Activated T-cell treated with anti-CD3 and anti-CD28 coated beads for 48 hours (primary cell): ENCODE data around the gene DOK3.
A peak's percentile ranks its signal among the peaks of the same experiment; 100 is the strongest.

Source experiments
- DNase-seq: peaks from one replicate; pipeline ENCODE4 v3.0.0-alpha.2; 2020; ENCODE audit warnings: low read depth

The DOK3 gene

DNA sequence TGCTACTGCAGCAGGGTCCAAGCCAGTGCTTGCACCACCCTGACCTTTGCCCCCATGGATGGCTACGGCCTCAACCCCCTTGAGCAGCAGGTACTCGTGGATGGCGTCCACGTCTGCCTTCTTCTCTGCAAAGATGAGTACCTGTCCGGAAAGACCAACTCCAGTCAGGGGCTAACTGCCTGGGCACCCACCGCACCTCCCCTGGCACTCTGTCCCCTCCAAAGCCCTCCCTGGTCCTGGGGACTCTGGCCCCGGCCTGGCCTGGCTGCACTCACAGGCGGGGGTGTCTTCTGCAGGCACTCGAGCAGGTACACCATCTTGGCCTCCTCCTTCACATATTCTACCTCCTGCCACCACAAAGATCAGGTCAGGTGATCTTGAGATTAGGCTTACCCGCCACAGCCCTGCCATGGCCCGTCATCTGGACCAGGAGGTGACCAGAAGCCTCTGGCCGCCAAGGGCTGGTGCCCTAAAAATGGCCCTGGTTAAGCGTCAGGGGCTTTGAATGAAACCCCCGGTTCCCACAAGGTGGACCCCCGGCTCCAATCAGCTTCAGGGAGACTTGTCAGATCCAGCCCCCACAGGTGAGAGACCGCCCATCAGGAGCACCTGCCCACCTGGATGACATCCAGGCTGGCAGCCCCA is 3.2 kb upstream of the DOK3 start:
- no peak for DNase-seq

DNA sequence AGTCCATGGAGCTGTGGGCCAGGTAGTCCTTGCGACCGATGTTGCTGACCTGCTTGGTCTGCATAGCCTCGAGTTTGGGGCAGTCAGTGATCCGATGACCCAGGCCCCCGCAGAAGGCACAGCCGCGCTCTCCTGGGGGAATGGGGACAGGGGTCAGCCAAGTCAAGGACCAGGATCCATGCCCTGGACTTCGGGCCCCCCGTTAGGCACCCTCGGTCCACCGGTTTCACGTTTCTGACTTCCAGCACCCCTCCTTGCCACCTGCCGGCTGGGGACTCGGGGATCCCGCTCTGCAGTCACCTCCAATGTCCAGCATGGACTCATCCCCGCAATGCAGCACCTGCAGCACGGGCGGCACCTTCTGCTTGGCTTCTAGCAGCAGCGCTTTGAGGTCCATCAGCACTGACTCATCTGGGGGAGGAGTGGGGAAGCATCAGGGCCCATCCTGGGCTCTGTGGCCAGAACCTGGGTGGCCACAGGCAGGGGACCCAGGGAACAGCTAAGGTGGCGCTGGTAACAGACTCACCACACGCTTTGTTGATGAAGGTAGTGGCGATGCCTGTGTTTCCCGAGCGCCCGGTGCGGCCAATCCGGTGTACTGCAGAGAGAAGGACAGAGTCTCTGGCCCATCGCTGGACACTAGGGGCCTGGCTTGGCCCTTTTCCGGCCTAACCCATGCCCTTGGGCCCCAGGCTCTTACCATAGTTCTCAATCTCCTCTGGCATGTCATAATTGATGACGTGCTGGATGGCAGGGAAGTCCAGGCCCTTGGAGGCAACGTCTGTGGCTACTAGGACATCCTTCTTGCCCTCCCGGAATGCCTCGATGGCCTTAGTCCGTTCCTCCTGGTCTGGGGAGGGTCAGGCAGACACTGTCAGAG is 2.4 kb upstream of the DOK3 start:
- DNase-seq: no peak

DNA sequence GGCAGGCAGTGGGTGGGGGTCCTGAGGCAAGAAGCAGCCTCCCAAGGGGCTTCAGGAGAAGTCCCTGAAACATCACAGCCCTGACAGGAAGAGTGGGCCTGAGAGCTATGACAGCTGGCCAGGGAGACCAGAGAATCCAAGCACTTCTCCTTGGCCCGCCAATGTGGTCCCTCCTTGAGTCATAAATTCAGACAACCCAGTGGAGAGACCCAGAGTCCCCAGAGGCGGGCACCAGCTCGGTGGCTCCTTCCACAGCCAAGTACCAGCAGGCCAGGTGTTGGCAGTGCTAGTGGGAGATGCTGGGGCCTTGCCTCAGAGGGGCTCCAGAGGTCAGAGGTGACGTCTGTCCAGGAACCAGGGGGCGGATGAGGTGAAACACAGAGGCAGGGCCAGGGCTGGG is 1.6 kb upstream of the DOK3 start:
- DNase-seq: no peak

DNA sequence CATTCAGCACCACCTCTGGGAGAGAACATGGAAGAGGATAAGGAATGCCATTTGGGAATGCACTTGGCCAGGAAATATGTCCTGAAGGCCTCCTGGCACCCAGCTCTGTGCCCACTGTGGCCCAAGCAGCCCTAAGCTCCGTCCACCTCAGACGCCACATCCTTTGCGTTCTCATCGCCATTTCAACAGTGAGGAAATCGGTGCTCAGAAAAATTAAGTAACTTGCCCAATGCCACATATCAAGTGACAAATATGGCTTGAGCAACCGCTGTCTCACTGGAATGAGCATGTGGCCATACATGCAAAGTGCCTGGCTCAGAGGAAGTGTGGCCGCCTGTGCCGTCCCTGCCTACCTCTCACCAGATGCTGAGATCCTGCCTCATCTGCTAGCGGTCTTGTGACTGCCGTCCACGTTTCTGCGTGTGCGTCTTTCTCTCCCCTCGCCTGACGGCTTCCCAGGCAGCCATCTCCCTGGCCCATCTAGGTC is 984 bp upstream of the DOK3 start:
- DNase-seq: no peak

DNA sequence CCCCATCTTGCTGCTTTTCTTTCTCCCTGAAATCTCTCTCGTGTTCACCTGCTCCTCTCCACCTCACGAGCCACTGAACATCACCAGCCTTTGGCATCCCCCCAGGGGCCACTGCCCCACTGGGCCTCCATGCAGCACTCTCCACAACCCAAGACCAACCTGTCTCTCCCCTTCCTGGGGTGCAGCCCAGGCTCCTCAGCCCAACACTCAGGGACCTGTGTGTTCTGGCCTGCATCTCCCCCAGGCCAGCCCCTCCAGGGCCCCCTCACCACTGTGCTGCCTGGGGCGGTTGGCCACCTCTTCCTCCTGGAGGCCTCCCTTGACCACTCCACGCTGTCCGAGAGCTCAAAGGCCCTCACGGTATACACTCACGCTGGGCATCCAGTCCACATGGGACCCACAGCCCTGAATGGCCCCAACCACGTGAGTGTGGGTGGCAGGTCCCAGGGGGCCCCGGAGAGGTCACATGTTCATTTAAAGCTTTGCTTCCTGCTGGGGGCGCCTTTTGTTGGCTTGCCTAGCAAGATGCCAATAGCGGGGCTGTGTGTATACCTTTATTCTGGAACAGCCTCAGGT is 453 bp upstream of the DOK3 start:
- DNase-seq: no peak

DNA sequence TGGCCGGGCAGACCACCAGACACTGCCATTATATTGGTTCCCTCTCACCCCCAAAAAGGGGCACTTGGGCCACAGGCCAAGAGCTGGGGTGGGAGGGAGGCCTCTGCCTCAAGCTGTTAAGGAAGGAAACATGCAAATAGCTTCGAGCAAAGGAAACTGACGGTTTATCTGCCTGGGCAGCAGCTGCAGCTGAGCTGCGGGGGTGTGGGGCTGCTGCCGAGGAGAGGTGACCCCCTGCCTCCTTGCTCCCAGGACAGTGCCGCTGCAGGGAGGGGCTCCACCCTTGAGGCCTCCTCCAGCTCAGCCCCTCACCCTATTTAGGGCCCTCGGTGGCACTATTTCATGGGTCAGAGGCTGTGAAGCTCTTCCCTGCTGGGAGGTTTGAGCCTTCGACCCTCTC is 789 bp downstream of the DOK3 start:
- DNase-seq: no peak

DNA sequence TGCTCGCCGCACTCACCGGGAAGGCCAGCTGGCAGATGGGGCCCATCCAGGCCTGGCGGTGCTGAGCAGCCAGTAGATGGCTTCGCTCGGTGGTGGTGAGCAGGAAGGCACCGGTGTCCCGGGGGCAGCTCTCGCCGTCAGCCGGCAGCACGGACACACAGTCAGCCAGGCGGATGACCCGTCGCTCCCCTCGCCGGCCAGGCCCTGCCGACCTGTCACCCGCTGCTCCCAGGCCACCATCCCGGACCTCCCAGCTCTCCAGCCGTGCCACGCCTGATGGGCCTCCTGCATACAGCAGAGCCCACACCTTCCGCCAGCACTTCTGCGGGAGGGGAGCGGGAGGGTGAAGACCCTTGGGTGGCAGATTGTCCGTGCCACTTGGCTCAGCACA is 1.4 kb downstream of the DOK3 start:
- no peak for DNase-seq

DNA sequence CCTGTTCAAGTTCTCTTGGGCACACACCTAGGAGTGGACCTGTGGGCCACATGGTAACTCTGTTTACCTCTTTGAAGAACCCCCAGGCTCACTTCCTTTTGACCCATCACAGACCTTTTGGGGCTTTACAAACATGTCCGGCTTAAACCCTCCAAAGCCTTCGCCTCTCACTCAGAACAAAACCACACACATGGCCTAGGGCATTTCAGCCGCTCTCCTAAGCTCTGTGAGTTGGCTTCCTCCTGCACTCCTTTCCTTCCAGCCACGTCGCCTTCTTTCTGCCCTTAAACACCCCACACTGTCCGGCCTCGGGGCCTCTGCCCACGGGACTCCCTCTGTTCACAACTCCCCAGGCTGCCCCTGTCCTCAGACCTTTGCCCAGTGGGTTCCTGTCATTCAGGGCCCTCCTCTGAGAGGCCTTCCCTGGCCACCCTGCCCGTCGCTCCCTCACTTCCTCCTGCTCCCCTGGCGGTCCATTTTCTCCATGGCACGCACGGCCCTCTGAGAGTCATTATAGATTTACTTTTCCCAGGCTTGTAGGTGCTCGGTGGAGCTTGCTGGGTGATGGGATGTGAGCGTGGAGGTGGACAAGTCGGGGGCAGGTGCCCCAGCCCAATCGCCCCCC is 1.9 kb downstream of the DOK3 start:
- no peak for DNase-seq

DNA sequence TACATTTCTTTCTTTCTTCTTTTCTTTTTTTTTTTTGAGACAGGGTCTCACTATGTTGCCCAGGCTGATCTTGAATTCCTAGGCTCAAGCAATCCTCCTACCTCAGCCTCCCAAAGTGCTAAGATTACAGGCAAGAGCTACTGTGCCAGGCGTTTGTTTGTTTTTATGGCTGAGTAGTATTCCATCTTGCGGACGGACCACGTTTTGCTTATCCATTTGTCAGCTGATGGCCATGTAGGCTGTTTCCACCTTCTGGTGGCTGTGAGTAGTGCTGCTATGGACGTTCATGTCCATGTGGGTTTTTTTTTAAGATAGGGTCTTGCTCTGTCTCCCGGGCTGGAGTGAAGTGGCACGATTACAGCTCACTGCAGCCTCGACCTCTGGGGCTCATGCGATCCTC is 2.5 kb downstream of the DOK3 start:
- no peak for DNase-seq

DNA sequence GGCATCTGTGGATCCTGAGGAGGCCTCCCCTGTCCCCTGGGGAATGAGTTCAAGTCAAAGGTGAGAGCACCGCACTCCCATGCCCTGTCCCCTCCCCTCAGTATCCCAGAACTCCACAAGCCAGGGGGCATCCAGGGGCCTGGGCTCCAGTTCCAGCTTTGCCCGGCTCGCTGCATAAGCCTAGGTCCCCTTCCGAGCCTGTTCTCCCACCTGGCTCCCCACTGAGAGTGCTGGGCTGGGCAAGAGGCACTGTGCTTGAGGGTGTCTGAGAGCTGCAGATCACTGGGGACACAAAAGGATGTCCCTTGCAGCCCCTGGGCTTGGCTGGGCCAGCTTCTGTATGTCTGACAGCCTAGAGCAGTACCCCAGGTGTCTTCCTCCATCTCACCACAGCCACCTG is 4.6 kb downstream of the DOK3 start:
- no peak for DNase-seq

DNA sequence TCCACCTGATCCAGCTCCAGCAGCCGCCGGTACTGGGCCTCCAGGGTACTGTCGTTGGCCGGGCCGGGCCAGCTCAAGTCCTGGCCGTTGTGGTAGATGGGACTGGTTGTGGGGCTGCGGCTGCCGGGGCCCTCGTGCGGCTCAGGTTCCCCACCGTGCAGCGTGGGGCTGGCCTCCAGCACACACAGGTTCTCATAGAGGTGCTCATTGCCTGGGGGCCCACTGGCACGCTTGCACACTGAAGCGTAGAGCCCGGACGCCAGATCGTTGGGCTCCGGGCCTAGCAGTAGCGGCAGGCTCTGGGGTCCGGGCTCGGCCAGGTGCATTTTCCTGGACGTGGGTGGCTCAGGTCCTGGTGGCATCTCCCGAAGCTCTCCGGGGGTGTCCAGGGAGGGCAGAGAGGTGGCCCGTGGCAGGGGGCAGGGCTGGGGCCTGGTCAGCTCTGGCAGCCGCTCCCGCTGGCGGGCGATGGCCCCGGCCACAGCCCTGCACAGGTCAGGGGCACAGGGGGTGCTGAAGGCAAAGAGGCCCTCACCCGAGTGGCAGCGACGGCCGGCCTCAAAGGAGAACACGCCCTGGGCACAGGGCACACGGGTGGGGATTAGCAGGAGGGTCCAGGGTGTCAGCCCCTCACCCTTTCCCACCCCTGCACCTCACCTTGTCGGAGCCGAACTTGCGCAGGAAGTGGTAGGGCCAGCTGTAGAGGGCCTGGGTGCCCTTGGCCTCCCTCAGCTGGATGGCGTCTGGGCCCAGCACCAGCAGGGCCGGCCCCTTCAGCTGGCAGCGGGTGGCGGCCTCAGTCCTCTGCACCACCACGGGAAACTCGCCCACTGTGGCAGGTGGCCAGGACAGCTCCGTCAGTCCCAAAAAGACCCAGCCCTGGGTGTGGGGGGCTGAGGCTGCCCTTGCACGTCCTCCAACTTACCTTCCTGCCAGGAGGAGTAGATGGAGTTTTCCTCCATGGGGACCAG is 5.3 kb downstream of the DOK3 start:
- DNase-seq: no peak

DNA sequence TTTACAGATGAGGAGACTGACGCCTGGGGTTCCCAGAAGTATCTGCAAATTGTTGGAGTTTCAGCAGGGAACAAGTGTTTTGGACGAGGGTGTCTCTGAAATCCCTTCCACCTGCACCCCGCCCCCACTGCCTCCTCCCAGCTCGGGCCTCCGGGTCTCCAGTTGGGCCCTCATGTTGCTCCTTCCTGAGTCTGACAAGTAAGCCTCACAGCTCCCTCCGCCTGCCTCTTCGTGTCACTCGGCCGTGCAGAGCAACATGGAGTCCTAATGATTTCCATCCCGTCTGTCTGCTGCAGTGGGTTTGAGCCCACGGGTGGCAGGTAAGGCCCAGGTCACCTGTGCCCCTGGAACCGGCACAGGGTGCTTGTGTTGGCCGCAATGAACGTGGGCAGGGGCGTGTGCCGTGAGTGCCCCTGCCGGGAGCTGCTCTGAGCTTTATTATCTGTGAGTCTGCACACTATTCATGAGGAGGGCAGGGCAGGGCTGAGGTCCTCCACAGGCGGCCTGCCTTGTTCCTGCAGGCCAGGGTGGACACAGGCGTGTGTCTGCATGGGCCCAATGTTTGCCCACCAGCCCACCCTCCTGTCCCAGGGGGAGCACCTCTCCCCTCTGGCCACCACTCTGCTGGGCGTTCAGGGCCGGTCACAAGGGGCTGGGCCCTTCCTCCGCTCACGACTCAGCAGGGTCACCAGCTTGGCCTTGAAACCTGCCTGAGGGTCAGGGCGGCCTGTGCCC is 6.1 kb downstream of the DOK3 start:
- no peak for DNase-seq

DNA sequence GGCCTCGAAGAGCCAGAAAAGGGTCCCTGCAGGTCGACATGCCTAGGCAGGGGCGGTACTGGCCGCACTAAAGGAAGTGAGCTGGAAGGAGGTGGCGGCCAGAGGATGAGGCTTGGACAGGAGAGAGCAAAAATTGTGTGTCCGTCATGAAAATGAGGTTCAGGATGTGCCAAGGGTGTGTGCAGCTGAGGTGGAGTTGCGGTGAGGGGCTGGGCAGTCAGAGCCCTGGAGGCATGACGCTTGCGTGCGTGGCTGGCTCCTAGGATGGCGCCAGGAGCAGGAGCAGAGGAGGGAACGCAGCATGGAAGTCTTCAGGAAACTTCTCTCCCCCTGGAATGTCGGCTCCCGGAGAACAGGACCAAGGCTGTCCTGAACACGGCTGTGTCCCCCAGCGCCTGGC is 6.7 kb downstream of the DOK3 start:
- DNase-seq: no peak

DNA sequence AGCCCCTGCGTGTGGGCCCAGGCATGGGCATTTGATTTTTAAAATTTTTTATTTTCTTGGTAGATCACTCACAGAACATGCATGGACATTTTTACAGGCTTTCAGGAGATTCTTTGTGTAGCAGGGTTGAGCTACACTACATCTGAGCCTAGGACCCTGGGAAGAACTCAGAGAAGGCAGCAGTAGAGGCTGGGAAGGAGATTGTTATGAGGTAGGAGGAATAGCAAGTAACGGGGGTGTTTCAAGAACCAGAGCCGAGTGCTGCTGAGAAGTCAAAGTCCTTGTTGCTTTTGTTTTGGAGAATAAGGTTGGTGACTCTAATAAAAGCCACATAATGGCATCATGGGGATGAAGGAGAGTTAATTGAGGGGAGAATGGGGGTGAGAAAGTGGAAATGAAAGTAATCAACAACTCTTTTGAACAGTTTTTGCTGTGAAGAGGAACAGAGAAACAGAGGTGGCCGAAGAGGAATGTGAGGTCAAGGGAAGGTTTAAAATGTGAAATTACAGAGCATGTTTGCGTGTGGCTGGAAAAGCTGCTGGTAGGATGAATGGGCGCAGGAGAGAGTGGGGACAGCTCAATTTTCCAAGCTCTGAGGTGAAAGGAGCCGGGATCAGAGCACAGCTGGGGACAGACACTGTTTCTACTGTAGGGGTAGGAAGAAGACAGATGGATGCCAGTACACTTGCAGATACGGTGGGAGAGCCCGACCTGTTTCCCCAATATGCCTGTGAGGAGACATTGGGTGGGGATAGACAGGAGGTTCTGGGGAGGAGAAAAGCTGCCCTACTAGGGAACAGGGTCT is 7.5 kb downstream of the DOK3 start:
- DNase-seq: no peak

DNA sequence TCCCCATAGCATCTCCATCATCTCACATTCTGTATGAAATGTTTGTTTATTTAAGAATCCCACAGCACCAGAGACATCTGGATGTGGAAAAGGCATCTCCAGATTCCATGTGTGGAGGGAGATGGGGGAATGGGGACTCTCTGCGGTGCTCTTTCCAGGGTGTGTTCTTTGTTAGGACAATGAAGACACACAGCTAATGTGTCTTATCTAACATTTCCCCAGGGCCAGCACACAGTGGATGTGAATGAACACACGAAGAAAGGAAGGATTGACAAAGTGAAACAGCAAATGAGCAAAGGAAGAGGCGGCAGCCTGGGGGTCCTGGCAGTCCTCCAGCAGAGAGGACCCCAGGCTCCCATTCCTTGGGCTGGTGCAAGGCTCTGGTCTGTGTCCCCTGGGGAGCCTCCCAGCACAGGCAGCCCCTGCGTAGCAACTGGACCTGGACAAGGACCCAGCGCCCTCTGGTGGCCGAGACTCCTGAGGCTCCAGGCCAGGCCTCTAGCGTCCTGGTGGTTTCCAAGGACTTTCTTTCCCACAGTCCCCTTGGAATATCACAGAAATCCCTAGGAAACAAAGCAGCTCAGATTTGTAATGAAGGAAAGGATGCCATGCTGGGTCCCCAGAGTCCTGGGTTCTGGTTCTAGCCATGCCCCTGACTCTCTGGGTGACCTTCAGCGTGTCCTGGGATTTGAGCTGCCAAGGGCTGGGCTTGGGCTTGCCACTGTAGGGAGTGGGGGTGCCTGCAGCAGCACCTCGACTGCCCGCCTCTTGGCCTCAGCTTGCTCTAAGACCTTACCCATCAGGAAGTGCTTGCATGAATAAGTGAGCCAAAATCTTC is 8.7 kb downstream of the DOK3 start:
- DNase-seq: peak; percentile 76

DNA sequence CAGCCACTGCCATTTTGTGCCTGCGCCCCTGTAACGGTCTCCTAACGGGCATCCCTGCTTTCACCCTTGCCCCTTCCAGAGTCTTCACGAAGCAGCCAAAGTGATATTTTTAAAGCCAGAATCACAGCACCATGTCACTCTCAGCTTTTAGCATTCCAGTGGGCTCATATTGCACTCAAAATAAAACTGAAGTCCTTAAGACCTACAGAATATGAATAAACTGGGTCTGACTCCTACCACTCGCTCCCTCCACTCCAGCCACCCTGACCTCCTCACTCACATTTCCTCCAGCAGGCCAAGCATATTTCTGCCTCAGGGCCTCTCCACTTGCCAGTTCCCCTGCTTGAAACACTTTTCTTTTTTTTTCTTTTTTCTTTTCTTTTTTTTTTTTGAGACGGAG is 9.8 kb downstream of the DOK3 start:
- no peak for DNase-seq

DNA sequence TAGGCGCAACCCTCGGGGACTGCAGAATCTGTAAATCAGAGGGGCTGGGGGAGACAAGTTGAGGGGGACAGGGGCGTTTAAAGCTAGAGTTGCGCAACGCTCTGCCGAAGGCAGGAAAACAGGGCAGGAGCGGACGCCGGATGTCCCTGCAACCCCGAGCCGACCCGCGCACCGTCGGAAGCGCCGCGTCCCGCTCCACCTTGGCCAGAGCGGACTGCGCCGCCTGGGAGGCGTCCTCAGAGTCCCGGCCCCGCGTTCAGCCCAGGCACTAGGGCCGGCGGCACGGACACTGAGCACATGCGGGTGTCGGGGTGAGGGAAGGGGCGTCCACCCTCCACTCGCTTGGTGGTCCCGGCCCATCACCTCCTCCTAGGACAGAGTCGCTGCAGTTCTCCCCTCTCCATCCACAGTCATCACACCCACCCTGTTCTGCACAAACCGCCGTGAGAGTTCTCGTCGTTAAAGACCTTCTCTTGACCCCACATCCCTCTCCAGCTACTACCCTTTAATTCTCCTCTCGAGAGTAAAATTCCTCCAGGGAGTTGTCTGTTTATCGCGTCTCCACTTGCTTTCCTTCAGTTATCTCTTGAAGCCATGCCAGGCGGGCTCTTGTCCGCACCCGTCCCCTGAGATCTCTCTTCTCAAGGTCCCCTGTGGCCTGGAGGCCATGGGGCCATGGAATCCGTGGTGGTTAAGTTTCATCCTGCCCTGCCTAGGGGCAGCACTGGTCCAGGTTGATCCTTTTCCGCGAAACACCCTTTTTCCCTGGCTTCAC is 11.4 kb downstream of the DOK3 start:
- no peak for DNase-seq

DNA sequence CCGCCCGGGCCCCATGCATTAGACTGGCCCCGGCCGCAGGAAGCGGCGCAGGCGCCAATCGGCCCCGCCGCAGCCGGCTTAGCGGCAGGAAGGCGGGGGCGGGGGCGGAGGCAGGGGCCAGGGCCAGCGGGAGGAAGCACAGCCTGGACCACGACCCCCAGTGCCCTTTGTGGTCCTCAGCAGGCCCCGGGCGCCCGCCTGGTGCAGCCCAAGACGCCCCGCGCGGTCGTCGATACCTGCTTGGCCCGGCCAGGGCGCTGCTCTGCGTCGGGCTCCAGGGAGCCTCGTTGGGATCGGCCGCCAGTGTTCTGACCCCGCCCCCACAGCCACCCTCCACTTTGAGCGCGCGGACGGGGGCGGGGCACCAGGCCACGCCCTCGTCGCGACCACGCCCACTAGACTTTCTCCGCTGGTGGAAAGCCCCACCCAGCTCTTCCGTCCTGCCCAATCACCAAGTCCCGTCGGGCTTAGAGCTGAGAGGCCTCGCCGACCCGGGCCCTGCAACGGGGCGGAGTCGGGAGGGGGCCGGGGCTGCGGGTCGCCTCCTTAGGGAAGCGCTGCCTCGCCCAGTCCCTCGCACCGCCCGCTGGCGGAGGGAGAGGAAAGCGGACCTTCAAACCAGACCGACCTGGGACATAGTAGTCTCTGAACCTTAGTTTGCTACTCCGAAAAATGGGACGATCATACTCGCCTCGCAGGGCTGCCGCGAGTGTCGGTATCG is 12.2 kb downstream of the DOK3 start, which contains the start of gene PDLIM7:
TSS of gene PDLIM7 (minus strand) at position 313 of the 721 bp plus-strand sequence. CDS start 1,092 bp downstream, outside the sequence.
- DNase-seq: peak; percentile 96
